Astrocyte (in vitro differentiated cells and primary cell): ENCODE data around the gene CYB5B.

Experiments used
- CTCF ChIP-seq: IDR thresholded peaks from 2 replicates; pipeline ENCODE4 v1.5.1; 2011; ENCODE audit warnings: low read depth, mild to moderate bottlenecking, inconsistent platforms, low read length, moderate library complexity; ENCODE audit not compliant: insufficient read depth
- EZH2 ChIP-seq: IDR thresholded peaks from 2 replicates; pipeline ENCODE4 v1.6.1; 2012; ENCODE audit warnings: mild to moderate bottlenecking, low read length, inconsistent platforms; ENCODE audit not compliant: insufficient read depth

- TF ChIP-seq CTCF, result no peak
- no peak for TF ChIP-seq EZH2
These were observed 46.7 kb downstream of the CYB5B start for GRCh38 chr16:69471121-69471520.
